Loucy (cell line): ENCODE measurements around the gene QSOX1.
A peak's percentile ranks its signal among the peaks of the same experiment; 100 is the strongest.

Experiments
- EZH2phosphoT487 ChIP-seq: fragments of 200-600 bp; IDR thresholded peaks from 2 replicates; pipeline ENCODE4 v1.6.1; 2018; ENCODE audit warnings: antibody characterized with exemption, mild to moderate bottlenecking, moderate library complexity, borderline replicate concordance
- TF ChIP-seq, protein P1 (sequence below): fragments of 200-600 bp; sonication (generic); conservative IDR thresholded peaks from 2 replicates; pipeline ENCODE4 v1.5.1; 2014; ENCODE audit warnings: mild to moderate bottlenecking, antibody characterized with exemption, low read length

DNA sequence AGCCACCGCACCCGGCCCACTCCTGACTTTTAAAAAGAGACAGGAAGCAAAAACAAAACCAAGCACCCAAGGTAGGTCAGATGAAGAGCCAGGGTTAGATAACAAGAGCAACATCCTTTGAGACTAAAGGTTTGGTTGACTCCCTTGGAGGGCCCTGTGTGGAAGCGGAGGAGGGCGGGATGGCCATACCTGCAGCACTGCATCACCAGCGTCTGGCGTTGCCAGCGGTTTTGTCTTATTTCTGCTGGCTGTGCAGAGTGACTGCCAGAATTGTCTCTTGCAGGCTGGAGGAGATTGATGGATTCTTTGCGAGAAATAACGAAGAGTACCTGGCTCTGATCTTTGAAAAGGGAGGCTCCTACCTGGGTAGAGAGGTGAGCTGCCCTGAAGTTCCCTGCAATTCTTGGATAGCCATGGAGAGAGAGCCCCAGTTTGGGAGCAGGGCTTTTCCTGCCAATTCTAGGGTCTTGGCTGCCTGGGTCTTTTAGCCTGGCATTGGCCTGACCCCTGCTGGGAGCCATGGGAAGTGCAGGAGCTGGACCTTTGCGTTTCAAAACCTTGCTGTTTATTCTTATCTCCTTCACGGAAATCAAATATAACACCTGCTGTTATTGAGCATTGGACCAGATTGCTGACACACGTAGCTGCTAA lies 24.0 kb downstream of the QSOX1 start:
- TF ChIP-seq, protein P1, sequence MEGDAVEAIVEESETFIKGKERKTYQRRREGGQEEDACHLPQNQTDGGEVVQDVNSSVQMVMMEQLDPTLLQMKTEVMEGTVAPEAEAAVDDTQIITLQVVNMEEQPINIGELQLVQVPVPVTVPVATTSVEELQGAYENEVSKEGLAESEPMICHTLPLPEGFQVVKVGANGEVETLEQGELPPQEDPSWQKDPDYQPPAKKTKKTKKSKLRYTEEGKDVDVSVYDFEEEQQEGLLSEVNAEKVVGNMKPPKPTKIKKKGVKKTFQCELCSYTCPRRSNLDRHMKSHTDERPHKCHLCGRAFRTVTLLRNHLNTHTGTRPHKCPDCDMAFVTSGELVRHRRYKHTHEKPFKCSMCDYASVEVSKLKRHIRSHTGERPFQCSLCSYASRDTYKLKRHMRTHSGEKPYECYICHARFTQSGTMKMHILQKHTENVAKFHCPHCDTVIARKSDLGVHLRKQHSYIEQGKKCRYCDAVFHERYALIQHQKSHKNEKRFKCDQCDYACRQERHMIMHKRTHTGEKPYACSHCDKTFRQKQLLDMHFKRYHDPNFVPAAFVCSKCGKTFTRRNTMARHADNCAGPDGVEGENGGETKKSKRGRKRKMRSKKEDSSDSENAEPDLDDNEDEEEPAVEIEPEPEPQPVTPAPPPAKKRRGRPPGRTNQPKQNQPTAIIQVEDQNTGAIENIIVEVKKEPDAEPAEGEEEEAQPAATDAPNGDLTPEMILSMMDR = peak; percentile 99
- no peak for TF ChIP-seq EZH2phosphoT487
